GM19351 (cell line): ENCODE data around the gene DMRT2.

Experiments used
- ATAC-seq: cut with Tn5 transposase; IDR thresholded peaks from one replicate; pipeline ENCODE4 v1.9.1; 2021; ENCODE audit warnings: mild to moderate bottlenecking, moderate library complexity; ENCODE audit not compliant: unreplicated experiment

The DMRT2 gene

GRCh38 chr9:1086517-1086916, 36.4 kb downstream of the DMRT2 start:
- ATAC-seq: no peak

- ATAC-seq: peak; percentile 90
These were observed 37.1 kb downstream of the DMRT2 start for GRCh38 chr9:1087120-1087881.

- ATAC-seq: no peak
These were observed 44.6 kb downstream of the DMRT2 start for GRCh38 chr9:1094749-1095148.

GRCh38 chr9:1096155-1096964, 46.2 kb downstream of the DMRT2 start:
- no peak for ATAC-seq

- ATAC-seq: no peak
These were observed 48.4 kb downstream of the DMRT2 start for GRCh38 chr9:1098551-1098950.

GRCh38 chr9:1100201-1100600, 50.0 kb downstream of the DMRT2 start:
- ATAC-seq: no peak

GRCh38 chr9:1100945-1101344, 50.8 kb downstream of the DMRT2 start:
- ATAC-seq: no peak

- no peak for ATAC-seq
These were observed 51.9 kb downstream of the DMRT2 start for GRCh38 chr9:1101846-1102641.

- ATAC-seq: no peak
These were observed 52.4 kb downstream of the DMRT2 start for GRCh38 chr9:1102642-1102970.
